ENCODE data around the gene FOXL1.

FOXL1 gene

GRCh38 chr16:86549076-86549892 lies 29.1 kb upstream of the FOXL1 start:
- DNase-seq, result no peak

DNA sequence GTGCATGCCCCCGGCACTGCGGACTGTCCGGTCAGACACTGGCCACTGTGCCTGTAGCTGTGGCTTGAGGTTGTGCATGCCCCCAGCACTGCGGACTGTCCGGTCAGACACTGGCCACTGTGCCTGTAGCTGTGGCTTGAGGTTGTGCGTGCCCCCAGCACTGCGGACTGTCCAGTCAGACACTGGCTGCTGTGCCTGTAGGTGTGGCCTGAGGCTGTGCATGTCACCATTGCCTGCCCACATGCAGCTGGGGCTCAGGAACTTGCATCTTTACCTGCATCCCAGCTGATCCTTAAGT lies 28.5 kb upstream of the FOXL1 start:
- DNase-seq, result no peak

DNA sequence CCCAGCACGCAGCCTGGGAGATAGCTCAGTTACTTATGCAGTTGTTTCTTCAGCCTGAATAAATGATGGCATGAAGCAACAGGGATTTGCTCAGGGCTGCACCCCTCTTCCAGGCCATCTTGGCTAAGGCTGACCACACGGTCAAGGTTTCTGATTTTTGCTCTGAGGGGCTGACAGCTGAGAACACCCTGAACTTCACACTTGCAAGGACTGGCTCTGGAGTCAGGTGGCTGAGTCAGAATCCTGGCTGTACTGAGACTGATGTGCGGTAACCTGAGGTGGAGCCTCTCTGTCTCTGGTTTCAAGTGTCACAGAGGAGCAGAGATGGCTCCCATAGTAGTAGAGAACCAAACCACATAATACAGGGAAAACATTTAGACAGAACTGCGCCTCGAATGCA lies 28.1 kb upstream of the FOXL1 start:
- DNase-seq, result no peak

DNA sequence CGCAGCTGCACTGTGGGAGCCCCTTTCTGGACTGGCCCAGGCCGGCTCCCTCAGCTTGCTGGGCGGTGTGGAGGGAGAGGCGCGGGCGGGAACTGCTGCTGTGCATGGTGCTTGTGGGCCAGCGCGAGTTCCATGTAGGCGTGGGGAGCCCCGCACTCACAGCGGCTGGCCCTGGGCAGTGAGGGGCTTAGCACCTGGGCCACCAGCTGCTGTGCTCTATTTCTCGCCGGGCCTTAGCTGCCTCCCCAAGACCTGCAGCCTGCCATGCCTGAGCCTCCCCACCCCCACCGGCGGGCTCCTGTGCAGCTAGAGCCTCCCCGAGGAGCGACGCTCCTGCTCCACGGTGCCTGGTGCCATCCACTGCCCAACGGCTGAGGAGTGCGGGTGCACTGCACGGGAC lies 25.0 kb upstream of the FOXL1 start:
- DNase-seq, result no peak

DNA sequence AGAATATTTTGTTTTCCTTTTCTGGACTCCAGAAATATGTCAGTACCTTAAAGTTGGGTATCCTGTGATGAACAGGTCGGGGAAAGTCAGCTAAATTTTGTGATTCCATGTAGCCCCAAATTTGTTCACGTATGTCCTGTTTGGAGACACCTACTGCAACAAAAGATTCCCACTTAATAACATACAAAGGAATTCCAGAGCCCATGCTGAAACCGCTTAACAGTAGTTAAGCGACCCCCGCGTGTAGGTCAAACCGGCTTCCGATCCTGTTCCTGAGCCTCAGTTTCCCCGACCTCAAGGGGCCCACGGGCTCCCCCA lies 23.8 kb upstream of the FOXL1 start:
- no peak for DNase-seq

DNA sequence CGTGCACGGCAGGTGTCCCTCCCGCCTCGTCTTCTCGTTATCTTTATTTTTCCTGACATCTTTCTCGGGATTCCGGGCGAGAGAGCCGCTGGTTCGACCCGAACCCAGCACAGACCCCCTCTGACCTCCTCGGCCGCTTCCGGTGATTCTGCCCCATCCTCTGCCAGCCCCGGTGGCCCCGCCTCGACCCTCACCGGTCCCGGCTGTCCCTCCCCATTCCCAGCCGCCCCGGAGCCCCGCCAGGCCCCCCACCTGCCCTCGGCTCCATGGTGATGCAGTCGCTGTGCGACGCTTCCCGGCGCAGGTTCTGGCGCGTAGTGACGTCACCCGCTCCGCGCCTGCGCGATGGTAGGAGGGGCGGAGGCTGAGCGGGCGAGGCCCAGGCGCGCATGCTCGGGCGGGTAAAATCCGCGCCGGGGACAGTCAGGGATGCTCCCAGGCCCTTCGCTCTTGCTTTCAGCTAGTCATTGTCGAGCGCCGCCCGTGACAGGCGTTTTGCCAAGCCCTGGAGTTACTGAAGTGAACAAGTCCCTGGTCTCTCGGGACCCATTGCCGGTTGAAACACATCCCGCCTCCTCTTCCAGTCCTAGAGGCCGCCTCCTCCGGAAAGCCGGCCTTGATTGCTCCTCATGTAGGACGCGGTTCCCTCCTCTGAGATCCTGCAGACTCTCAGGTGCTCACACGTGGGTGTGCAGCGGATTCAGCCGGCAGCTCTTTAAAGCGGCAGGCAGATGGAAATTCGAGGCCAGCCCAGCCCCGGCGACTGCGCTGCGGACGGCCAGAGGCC lies 23.2 kb upstream of the FOXL1 start, which contains the start of gene MTHFSD:
MTHFSD (minus strand) TSS at position 319 of the 787 bp plus-strand sequence; CDS start at position 268, 51 bp downstream.
- peak; percentile 82 for DNase-seq

DNA sequence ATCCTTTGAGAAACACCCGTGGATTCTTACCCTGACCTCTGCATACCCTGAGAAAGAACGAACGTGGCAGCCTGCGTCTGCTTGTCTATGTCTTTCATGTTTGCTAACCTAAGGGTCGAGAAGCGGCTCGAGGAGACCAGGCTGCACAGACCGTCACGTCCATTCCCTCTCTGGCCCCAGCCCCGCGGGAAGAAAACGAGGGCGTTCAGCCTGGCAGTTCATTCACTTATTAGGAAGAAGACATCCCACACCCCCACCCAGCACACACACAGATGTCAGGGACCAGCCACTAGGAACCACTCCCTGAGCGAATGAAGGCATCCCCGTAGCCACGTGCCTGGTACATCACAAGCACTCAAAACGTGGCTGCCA lies 22.7 kb upstream of the FOXL1 start:
- no peak for DNase-seq

DNA sequence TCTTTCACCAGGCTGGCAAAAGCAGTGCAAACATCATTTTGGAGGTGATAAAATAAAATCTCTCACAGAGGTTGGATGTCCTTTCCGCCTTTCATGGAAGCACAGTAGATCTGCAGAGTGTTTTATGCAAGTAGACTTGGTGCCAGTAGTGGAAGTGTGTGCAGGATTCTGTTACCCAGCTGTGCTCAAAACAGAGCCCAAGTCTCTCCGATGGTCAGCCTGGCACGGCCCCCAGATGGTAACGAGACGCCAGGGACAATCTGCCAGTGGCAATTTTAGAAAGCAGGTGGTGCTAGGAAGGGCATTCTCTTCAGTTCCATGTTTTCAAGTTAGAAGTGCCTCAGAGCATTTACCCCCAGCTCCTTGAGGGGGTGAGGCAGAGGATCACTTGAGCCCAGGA lies 21.8 kb upstream of the FOXL1 start:
- no peak for DNase-seq

- DNase-seq, result no peak
Observed at GRCh38 chr16:86557587-86557986, 20.8 kb upstream of the FOXL1 start.

GRCh38 chr16:86558355-86559193 lies 19.8 kb upstream of the FOXL1 start:
- no peak for DNase-seq

- no peak for DNase-seq
Observed at GRCh38 chr16:86559802-86560305, 18.5 kb upstream of the FOXL1 start.

DNA sequence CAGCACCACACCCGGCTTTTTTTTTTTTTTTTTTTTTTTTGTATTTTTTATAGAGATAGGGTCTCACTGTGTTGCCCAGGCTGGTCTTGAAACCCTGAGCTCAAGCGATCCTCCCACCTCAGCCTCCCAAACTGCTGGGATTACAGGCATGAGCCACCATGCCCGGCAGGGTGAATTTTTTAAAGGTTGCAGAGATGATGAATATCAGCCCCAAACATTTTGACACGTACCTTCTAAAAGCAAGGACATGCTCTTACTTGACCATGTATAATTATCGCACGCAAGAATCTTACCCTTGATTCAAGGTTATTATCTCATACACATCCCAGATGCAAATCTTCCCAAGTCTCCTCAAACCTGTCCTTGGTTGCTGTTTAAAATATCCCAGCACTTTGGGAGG lies 16.0 kb upstream of the FOXL1 start:
- DNase-seq, result no peak

- DNase-seq, result peak; percentile 60
Observed at GRCh38 chr16:86563469-86564345, 14.6 kb upstream of the FOXL1 start.

GRCh38 chr16:86565181-86565631 lies 13.1 kb upstream of the FOXL1 start:
- no peak for DNase-seq

- no peak for DNase-seq
Observed at GRCh38 chr16:86565644-86566511, 12.5 kb upstream of the FOXL1 start.

- DNase-seq, result peak; percentile 88
Observed at GRCh38 chr16:86566601-86566965, 11.8 kb upstream of the FOXL1 start, which contains the start of gene FOXC2. Gene FOXC2 (plus strand): TSS chr16:86566829. CDS start chr16:86567336, 507 bp downstream.

GRCh38 chr16:86566966-86567700 lies 11.2 kb upstream of the FOXL1 start:
- peak; percentile 15 for DNase-seq

DNA sequence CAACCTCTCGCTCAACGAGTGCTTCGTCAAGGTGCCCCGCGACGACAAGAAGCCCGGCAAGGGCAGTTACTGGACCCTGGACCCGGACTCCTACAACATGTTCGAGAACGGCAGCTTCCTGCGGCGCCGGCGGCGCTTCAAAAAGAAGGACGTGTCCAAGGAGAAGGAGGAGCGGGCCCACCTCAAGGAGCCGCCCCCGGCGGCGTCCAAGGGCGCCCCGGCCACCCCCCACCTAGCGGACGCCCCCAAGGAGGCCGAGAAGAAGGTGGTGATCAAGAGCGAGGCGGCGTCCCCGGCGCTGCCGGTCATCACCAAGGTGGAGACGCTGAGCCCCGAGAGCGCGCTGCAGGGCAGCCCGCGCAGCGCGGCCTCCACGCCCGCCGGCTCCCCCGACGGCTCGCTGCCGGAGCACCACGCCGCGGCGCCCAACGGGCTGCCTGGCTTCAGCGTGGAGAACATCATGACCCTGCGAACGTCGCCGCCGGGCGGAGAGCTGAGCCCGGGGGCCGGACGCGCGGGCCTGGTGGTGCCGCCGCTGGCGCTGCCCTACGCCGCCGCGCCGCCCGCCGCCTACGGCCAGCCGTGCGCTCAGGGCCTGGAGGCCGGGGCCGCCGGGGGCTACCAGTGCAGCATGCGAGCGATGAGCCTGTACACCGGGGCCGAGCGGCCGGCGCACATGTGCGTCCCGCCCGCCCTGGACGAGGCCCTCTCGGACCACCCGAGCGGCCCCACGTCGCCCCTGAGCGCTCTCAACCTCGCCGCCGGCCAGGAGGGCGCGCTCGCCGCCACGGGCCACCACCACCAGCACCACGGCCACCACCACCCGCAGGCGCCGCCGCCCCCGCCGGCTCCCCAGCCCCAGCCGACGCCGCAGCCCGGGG lies 10.4 kb upstream of the FOXL1 start:
- no peak for DNase-seq

Measured in NCI-H226 (cell line).